Lower leg skin (tissue), 4 donors: ENCODE data around the gene ATF2. TPM values are rescaled to one million over a fixed set of nuclear protein-coding genes. Genes with fewer than 3 reads are reported as not detected.

ENCODE experiments used
- DNase-seq, 2 donors: peaks; one replicate each; pipeline ENCODE4 v3.0.0-alpha.2; 2019; ENCODE audit warnings: low spot score in 2 of 2
- H3K4me3 ChIP-seq: fragments of 200-600 bp; sonication (generic); 2 replicates; pipeline ENCODE4 v1.5.1; 2017; ENCODE audit warnings: mild to moderate bottlenecking, low read depth; ENCODE audit not compliant: poor library complexity, severe bottlenecking
- POLR2A ChIP-seq, 2 donors: fragments of 450-650 bp; IDR thresholded peaks; one replicate each; pipeline ENCODE4 v1.6.1; 2016 to 2017; ENCODE audit warnings: antibody characterized with exemption in 2 of 2, mild to moderate bottlenecking in 1 of 2, moderate library complexity in 1 of 2
- WGBS, 2 donors: methylation state at CpG; one replicate each; pipeline ENCODE4 v1.1.5; 2018; 5-methylcytosine and 5-hydroxymethylcytosine counted together
- intact Hi-C: fragments of 100-400 bp; cut with DNase I; formaldehyde crosslinking; loops from one replicate; pipeline ENCODE4 v1.15.0; 2023; ENCODE audit warnings: low total_unique reads
- total RNA-seq, 4 donors: library from RNA; depleted of rRNA; stranded (reverse); fragments of >200 nt; gene quantifications; one replicate each; pipeline ENCODE4 v1.1.0, GENCODE V29; 2016
- TF ChIP-seq, protein P1 (sequence below), 3 donors: fragments of 450-650 bp; IDR thresholded peaks; one replicate each; pipeline ENCODE4 v1.5.1; 2016; ENCODE audit warnings: antibody characterized with exemption in 3 of 3, mild to moderate bottlenecking in 3 of 3, moderate library complexity in 2 of 3

Gene ATF2
- total RNA-seq, 4 donors from 2014 or later, result 19.1 to 24.5 (median 21.5) TPM

DNA sequence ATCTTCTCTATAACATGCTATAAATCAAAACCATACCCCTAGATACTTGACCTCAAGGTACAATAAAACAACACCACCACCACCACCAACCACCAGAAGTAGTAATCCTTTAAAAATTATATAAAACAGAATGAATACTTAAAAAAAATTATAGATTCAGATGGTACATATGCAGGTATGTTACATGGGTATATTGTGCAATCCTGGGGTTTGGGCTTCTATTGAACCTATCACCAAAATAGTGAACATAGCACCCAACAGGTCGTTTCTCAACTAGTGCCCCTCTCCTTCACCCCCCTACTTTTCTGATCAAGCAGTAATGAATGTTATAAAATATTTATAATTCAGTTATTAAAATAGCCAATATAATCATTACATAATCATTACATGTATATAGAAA lies 91.7 kb downstream of the ATF2 start:
- H3K4me3 ChIP-seq, result no peak overlapping the region
- WGBS, 2 donors, result 88 to 92% methylated on average over 1 of the region's 1 CpG
- intact Hi-C loops, result no loop called here
- no peak for DNase-seq
- no peak for TF ChIP-seq POLR2A (IDR thresholded peaks at IDR 0.05)
- TF ChIP-seq, protein P1, sequence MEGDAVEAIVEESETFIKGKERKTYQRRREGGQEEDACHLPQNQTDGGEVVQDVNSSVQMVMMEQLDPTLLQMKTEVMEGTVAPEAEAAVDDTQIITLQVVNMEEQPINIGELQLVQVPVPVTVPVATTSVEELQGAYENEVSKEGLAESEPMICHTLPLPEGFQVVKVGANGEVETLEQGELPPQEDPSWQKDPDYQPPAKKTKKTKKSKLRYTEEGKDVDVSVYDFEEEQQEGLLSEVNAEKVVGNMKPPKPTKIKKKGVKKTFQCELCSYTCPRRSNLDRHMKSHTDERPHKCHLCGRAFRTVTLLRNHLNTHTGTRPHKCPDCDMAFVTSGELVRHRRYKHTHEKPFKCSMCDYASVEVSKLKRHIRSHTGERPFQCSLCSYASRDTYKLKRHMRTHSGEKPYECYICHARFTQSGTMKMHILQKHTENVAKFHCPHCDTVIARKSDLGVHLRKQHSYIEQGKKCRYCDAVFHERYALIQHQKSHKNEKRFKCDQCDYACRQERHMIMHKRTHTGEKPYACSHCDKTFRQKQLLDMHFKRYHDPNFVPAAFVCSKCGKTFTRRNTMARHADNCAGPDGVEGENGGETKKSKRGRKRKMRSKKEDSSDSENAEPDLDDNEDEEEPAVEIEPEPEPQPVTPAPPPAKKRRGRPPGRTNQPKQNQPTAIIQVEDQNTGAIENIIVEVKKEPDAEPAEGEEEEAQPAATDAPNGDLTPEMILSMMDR (IDR thresholded peaks at IDR 0.05), result no peak

DNA sequence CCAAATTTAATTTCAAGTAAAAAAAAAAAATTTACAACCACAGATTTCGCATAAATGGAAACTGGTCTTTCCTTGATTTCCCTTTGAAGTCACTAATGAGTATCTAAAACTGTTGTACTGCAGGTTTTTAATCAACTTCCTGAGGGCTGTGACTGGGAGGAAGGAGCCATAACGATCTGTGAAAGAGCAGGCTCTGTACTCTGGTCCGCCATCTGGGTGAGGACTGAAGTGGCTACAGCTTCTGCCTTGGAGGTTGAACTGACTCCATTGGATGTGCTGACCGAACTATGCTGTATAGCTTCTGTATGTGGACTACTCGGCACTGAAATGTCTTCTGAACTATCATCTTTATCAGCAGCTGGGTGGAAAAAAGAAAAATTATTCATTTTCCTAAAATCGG lies 93.5 kb downstream of the ATF2 start:
- TF ChIP-seq, protein P1 (IDR thresholded peaks at IDR 0.05), result no peak
- no peak for TF ChIP-seq POLR2A (IDR thresholded peaks at IDR 0.05)
- WGBS, 2 donors, result 81 to 90% methylated on average over 6 of the region's 6 CpGs
- no peak overlapping the region for H3K4me3 ChIP-seq
- intact Hi-C loops, result no loop called here
- no peak for DNase-seq

DNA sequence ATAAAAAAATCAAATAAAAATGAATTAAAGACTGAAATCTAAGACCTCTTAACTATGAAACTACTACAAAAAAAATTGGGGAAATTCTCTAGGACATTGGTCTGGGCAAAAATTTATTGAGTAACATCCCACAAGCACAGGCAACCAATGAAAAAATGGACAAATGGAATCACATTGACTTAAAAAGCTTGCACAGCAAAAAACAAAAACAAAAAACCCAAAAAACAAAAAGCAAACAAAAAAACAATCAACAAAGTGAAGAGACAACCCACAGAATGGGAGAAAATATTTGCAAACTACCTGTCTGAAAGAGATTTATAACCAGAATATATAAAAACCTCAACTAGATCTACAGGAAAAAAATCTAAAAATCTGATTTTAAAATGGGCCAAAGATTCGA lies 99.5 kb downstream of the ATF2 start:
- no peak overlapping the region for H3K4me3 ChIP-seq
- 57 to 71% methylated on average over 1 of the region's 1 CpG for WGBS, 2 donors
- DNase-seq, result no peak
- TF ChIP-seq, protein P1 (IDR thresholded peaks at IDR 0.05), result no peak
- no peak for TF ChIP-seq POLR2A (IDR thresholded peaks at IDR 0.05)
- intact Hi-C loops, result no loop called here

DNA sequence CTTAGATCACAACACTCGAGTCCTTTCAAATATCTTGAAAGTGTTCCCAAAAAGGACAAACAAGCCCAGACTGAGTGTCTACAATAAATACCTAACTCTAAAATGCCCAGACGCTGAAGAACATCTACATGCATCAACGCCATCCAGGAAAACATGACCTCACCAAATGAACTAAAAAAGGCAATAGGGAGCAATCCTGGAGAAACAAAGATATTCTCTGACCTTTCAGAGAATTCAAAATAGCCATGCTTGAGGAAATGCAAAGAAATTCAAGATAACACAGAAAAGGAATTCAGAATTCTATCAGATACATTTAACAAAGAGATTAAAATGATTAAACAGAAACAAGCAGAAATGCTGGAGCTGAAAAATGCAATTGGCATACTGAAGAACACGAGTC lies 101.6 kb downstream of the ATF2 start:
- 89 to 94% methylated on average over 4 of the region's 4 CpGs for WGBS, 2 donors
- H3K4me3 ChIP-seq, result no peak overlapping the region
- TF ChIP-seq POLR2A (IDR thresholded peaks at IDR 0.05), result no peak
- TF ChIP-seq, protein P1 (IDR thresholded peaks at IDR 0.05), result no peak
- no peak for DNase-seq
- intact Hi-C loops, result no loop called here

DNA sequence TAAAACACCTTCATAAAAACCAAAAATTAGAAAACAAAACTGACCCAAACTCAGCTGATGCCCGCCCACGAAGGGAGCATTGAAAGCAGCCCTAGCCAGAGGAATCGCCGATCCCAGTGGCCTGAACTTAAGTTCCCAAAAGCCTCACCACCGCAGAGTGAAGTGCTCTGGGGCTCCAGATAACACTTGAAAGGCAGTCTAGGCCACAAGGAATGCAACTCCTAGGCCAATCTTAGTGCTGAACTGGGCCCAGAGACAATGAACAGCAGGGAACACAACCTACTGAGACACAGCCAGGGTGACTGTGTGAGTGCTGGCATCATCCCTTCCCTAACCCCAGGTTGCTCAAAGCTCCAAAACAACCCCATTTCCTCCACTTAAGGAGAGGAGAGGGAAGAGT lies 103.2 kb downstream of the ATF2 start:
- 97% methylated on average over 5 of the region's 5 CpGs for WGBS, 2 donors
- H3K4me3 ChIP-seq, result no peak overlapping the region
- TF ChIP-seq, protein P1 (IDR thresholded peaks at IDR 0.05), result no peak
- no peak for TF ChIP-seq POLR2A (IDR thresholded peaks at IDR 0.05)
- DNase-seq, result no peak
- intact Hi-C loops, result no loop called here

DNA sequence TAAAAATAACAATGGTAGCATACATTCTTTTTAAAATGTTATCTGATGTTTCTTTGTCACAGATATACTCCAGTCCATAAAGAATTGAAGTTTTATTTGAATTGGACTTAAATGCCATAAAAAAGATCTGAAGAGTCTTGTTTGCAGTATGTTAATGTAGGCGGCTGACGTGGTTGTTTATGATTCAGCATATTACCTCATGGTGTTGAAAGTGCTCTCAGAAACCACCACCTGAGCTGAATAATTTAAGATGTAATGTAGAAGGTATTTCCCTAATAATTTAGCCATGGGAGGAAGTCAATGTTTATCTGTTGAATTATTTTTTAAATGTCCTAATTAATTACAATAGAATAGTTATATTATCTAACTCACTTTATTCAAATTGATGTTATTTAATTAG lies 104.3 kb downstream of the ATF2 start:
- H3K4me3 ChIP-seq, result no peak overlapping the region
- WGBS, 2 donors, result 82 to 93% methylated on average over 2 of the region's 2 CpGs
- TF ChIP-seq POLR2A (IDR thresholded peaks at IDR 0.05), result no peak
- TF ChIP-seq, protein P1 (IDR thresholded peaks at IDR 0.05), result no peak
- intact Hi-C loops, result no loop called here
- DNase-seq, result no peak
